A673 (cell line): ENCODE data around the gene MPV17. TPM values are rescaled to one million over a fixed set of nuclear protein-coding genes. Genes with fewer than 3 reads are reported as not detected.
"Not testable (repeated sequence)": the region's sequence is repeated elsewhere in the genome, so short reads cannot be mapped to it uniquely, and the experiment has no call there.

Source experiments
- BruUV-seq: library from RNA; stranded (reverse); fragments of 400-500 nt; replicated peaks from 2 replicates; lab custom pipeline; 2021; lab: Mats Ljungman, UMichigan
- CTCF ChIA-PET: fragments of 300-600 bp; sonication (Branson Sonifier 250); formaldehyde crosslinking; loops from one replicate; lab custom pipeline; 2022; ENCODE audit warnings: antibody characterized with exemption; lab: Charles Lee
- POLR2A ChIA-PET: fragments of 300-600 bp; sonication (Branson Sonifier 250); formaldehyde crosslinking; loops from one replicate; lab custom pipeline; 2022; ENCODE audit warnings: antibody characterized with exemption; ENCODE audit not compliant: low non-redundant PET; lab: Charles Lee
- DNase-seq: peaks from one replicate; pipeline ENCODE4 v3.0.0-alpha.2; 2015; ENCODE audit warnings: low spot score
- H3K27ac ChIP-seq: fragments of 200-600 bp; sonication (generic); 2 replicates; pipeline ENCODE4 v1.5.1; 2016; ENCODE audit warnings: mixed run types, low read depth, mild to moderate bottlenecking, mixed read lengths, antibody characterized with exemption, low read length; ENCODE audit not compliant: poor library complexity, severe bottlenecking
- H3K27me3 ChIP-seq: fragments of 200-600 bp; sonication (generic); replicated peaks from 2 replicates; pipeline ENCODE4 v1.6.1; 2017; ENCODE audit warnings: mixed run types, low read depth, mild to moderate bottlenecking, mixed read lengths, antibody characterized with exemption, low read length; ENCODE audit not compliant: insufficient read depth, poor library complexity
- H3K36me3 ChIP-seq: fragments of 200-600 bp; sonication (generic); 2 replicates; pipeline ENCODE4 v1.6.1; 2016; ENCODE audit warnings: mixed run types, mild to moderate bottlenecking, mixed read lengths, antibody characterized with exemption, low read length; ENCODE audit not compliant: insufficient read depth, poor library complexity, severe bottlenecking
- H3K4me1 ChIP-seq: fragments of 200-600 bp; sonication (generic); 2 replicates; pipeline ENCODE4 v1.6.1; 2017; ENCODE audit warnings: mixed run types, mild to moderate bottlenecking, mixed read lengths, antibody characterized with exemption, low read length; ENCODE audit not compliant: insufficient read depth, poor library complexity, severe bottlenecking
- H3K4me3 ChIP-seq: fragments of 200-600 bp; sonication (generic); 2 replicates; pipeline ENCODE4 v1.5.1; 2016; ENCODE audit warnings: low read depth, mixed run types, mild to moderate bottlenecking, mixed read lengths, low read length; ENCODE audit not compliant: poor library complexity, severe bottlenecking
- H3K9me3 ChIP-seq: fragments of 200-600 bp; sonication (generic); 2 replicates; pipeline ENCODE4 v1.6.1; 2016; ENCODE audit warnings: mixed run types, low read depth, mild to moderate bottlenecking, mixed read lengths, antibody characterized with exemption, low read length; ENCODE audit not compliant: poor library complexity, severe bottlenecking
- EZH2 ChIP-seq: fragments of 200-600 bp; sonication (generic); IDR thresholded peaks from 2 replicates; pipeline ENCODE4 v1.6.1; 2017; ENCODE audit warnings: borderline replicate concordance, low read depth, mild to moderate bottlenecking, mixed read lengths, antibody characterized with exemption, low read length; ENCODE audit not compliant: poor library complexity, severe bottlenecking
- intact Hi-C: fragments of 100-400 bp; cut with micrococcal nuclease; formaldehyde crosslinking; loops from one replicate; pipeline ENCODE4 v1.10.0; 2022; ENCODE audit not compliant: unreplicated experiment
- total RNA-seq: library from RNA; stranded (reverse); gene quantifications from 2 replicates; pipeline ENCODE4 v1.2.3, GENCODE V29; 2021
- TF ChIP-seq, protein P1 (sequence below): fragments of 300-800, 200-600 bp; sonication (generic); conservative IDR thresholded peaks from 2 replicates; pipeline ENCODE4 v1.5.1; 2017; ENCODE audit warnings: low read depth, mild to moderate bottlenecking, antibody characterized with exemption, low read length, moderate library complexity, mixed read lengths

Gene MPV17
- total RNA-seq, 1 experiment from 2014 or later: 66.3 TPM

DNA sequence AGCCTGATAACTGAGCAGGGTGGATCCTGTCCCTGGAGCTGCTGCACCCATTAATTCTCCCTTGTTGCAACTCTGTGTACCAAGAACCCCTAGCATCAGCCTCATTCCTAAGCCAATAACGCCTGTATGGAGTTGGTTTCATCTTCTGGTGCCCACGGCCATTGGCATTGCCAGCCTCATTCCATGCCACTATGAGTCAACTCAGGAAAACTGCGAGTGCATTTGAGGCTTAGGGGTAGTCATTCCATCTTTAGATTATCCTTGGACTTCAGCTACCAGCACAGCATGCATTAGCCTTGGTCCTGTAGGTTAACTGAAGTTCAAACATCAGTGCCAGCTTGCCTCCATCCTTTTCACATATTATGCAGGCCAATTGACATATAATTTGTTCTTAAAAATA lies 42.1 kb downstream of the MPV17 start:
- Histone ChIP-seq H3K4me3 (no peak overlapping the region), H3K4me1 (peaks cover 16% of the 10 kb centered on the region), H3K27me3 (no peaks in the 10 kb centered on the region), H3K27ac (no peak overlapping the region), H3K9me3 (no peaks in the 10 kb centered on the region), H3K36me3 (no peaks in the 10 kb centered on the region)
- CTCF ChIA-PET: interaction anchor here (0.9 kb wide), 1 partner anchor 12 kb away, joined by 3 read pairs; no protein-coding TSS in a partner anchor
- DNase-seq: no peak
- TF ChIP-seq, protein P1, sequence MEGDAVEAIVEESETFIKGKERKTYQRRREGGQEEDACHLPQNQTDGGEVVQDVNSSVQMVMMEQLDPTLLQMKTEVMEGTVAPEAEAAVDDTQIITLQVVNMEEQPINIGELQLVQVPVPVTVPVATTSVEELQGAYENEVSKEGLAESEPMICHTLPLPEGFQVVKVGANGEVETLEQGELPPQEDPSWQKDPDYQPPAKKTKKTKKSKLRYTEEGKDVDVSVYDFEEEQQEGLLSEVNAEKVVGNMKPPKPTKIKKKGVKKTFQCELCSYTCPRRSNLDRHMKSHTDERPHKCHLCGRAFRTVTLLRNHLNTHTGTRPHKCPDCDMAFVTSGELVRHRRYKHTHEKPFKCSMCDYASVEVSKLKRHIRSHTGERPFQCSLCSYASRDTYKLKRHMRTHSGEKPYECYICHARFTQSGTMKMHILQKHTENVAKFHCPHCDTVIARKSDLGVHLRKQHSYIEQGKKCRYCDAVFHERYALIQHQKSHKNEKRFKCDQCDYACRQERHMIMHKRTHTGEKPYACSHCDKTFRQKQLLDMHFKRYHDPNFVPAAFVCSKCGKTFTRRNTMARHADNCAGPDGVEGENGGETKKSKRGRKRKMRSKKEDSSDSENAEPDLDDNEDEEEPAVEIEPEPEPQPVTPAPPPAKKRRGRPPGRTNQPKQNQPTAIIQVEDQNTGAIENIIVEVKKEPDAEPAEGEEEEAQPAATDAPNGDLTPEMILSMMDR: no peak
- TF ChIP-seq EZH2: no peak
- no TSS peak for BruUV-seq
- intact Hi-C loops: loop anchor here (2.0 to 5.0 kb wide), 2 partner anchors 182 to 319 kb away; no protein-coding TSS in a partner anchor
- POLR2A ChIA-PET: no interaction called here

- H3K4me1 ChIP-seq: peaks cover 16% of the 10 kb centered on the region
- H3K27ac ChIP-seq: no peak overlapping the region
- TF ChIP-seq, protein P1: no peak
- no peak for TF ChIP-seq EZH2
- ChIA-PET CTCF (interaction anchor here (0.6 kb wide), 1 partner anchor 316 kb away, joined by 3 read pairs; no protein-coding TSS in a partner anchor), POLR2A (no interaction called here)
- H3K4me3 ChIP-seq: no peak overlapping the region
- no peaks in the 10 kb centered on the region for H3K36me3 ChIP-seq
- no TSS peak for BruUV-seq
- intact Hi-C loops: no loop called here
- H3K9me3 ChIP-seq: no peaks in the 10 kb centered on the region
- DNase-seq: no peak
- H3K27me3 ChIP-seq: no peaks in the 10 kb centered on the region
Observed at GRCh38 chr2:27278010-27278409, 44.9 kb downstream of the MPV17 start.

- no peak within 1 kb of the TSS for H3K27ac ChIP-seq
- TF ChIP-seq, protein P1: no peak
- TF ChIP-seq EZH2: no peak
- peaks cover 3% of the 10 kb centered on the region for H3K4me1 ChIP-seq
- ChIA-PET CTCF (no interaction called here), POLR2A (interaction anchor here (0.7 kb wide), 1 partner anchor 1023 kb away, joined by 5 read pairs; no protein-coding TSS in a partner anchor)
- no peaks in the 10 kb centered on the region for H3K36me3 ChIP-seq
- intact Hi-C loops: no loop called here
- H3K27me3 ChIP-seq: no peaks in the 10 kb centered on the region
- H3K9me3 ChIP-seq: no peaks in the 10 kb centered on the region
- no TSS peak for BruUV-seq
- no peak within 1 kb of the TSS for H3K4me3 ChIP-seq
- no peak for DNase-seq
Observed at GRCh38 chr2:27275211-27276150, 47.4 kb downstream of the MPV17 start, which contains the start of gene DNAJC5G. TSS of gene DNAJC5G (plus strand) at chr2:27275433. CDS start at chr2:27276729, 1,296 bp downstream.

GRCh38 chr2:27272537-27273522 lies 50.1 kb downstream of the MPV17 start:
- BruUV-seq, intact Hi-C loops: not testable (repeated sequence)

More at GRCh38 chr2:27272537-27273522, 50.1 kb downstream of the MPV17 start:
- not testable (repeated sequence) for H3K4me3 ChIP-seq, DNase-seq, H3K27me3 ChIP-seq, H3K4me1 ChIP-seq, H3K9me3 ChIP-seq, H3K27ac ChIP-seq, H3K36me3 ChIP-seq
- POLR2A ChIA-PET: interaction anchor here (0.6 kb wide), 1 partner anchor 28 kb away, joined by 17 read pairs; no protein-coding TSS in a partner anchor
- CTCF ChIA-PET: interaction anchor here (0.6 kb wide), 2 partner anchors 42 to 53 kb away, joined by 3 to 4 read pairs; no protein-coding TSS in a partner anchor
